GM19351 (cell line): ENCODE results near the gene CSE1L.
"Not testable (repeated sequence)": the region's sequence is repeated elsewhere in the genome, so short reads cannot be mapped to it uniquely, and the experiment has no call there.

Experiments used
- ATAC-seq: cut with Tn5 transposase; IDR thresholded peaks from one replicate; pipeline ENCODE4 v1.9.1; 2021; ENCODE audit warnings: mild to moderate bottlenecking, moderate library complexity; ENCODE audit not compliant: unreplicated experiment

The CSE1L gene

GRCh38 chr20:49046087-49046900 is at the start of gene CSE1L:
Gene CSE1L (plus strand): TSS chr20:49046312. CDS start chr20:49058464, 12,152 bp downstream.
- ATAC-seq, result peak; percentile 85

- no peak for ATAC-seq
Observed at GRCh38 chr20:48999890-49000870, 45.9 kb upstream of the CSE1L start.

- ATAC-seq, result no peak
Observed at GRCh38 chr20:49001741-49002140, 44.4 kb upstream of the CSE1L start.

- ATAC-seq, result no peak
Observed at GRCh38 chr20:49006446-49006980, 39.6 kb upstream of the CSE1L start.

- ATAC-seq, result no peak
Observed at GRCh38 chr20:49009899-49010631, 36.0 kb upstream of the CSE1L start.

- no peak for ATAC-seq
Observed at GRCh38 chr20:49024220-49024619, 21.9 kb upstream of the CSE1L start.

- ATAC-seq, result not testable (repeated sequence)
Observed at GRCh38 chr20:49028177-49028576, 17.9 kb upstream of the CSE1L start.

GRCh38 chr20:49028684-49029083 is 17.4 kb upstream of the CSE1L start:
- no peak for ATAC-seq

GRCh38 chr20:49029203-49029602 is 16.9 kb upstream of the CSE1L start:
- ATAC-seq, result no peak

- no peak for ATAC-seq
Observed at GRCh38 chr20:49030954-49031619, 15.0 kb upstream of the CSE1L start.

GRCh38 chr20:49032455-49032854 is 13.7 kb upstream of the CSE1L start:
- no peak for ATAC-seq

GRCh38 chr20:49034070-49034732 is 11.9 kb upstream of the CSE1L start:
- no peak for ATAC-seq

GRCh38 chr20:49037962-49038387 is 8.1 kb upstream of the CSE1L start:
- ATAC-seq, result no peak

GRCh38 chr20:49039854-49040253 is 6.3 kb upstream of the CSE1L start:
- no peak for ATAC-seq

- ATAC-seq, result no peak
Observed at GRCh38 chr20:49043000-49043399, 3.1 kb upstream of the CSE1L start.

- ATAC-seq, result no peak
Observed at GRCh38 chr20:49045440-49046086, 549 bp upstream of the CSE1L start.

- no peak for ATAC-seq
Observed at GRCh38 chr20:49052334-49052733, 6.2 kb downstream of the CSE1L start.

GRCh38 chr20:49054056-49054643 is 8.0 kb downstream of the CSE1L start:
- ATAC-seq, result no peak

- no peak for ATAC-seq
Observed at GRCh38 chr20:49063279-49063678, 17.2 kb downstream of the CSE1L start.
